HG02870 (cell line): ENCODE data around the gene LY6G5C.

Experiments
- ATAC-seq: cut with Tn5 transposase; IDR thresholded peaks from one replicate; pipeline ENCODE4 v1.9.1; 2021; ENCODE audit warnings: mild to moderate bottlenecking, moderate library complexity; ENCODE audit not compliant: unreplicated experiment

Gene LY6G5C

GRCh38 chr6:31663126-31663960, 17.5 kb downstream of the LY6G5C start:
- no peak for ATAC-seq

- ATAC-seq: no peak
Measured at GRCh38 chr6:31662124-31662723, 18.6 kb downstream of the LY6G5C start.

GRCh38 chr6:31661262-31662123, 19.4 kb downstream of the LY6G5C start:
- no peak for ATAC-seq

- ATAC-seq: peak; percentile 41
Measured at GRCh38 chr6:31660381-31661261, 20.2 kb downstream of the LY6G5C start, which contains the start of gene C6orf47. Gene C6orf47, minus strand, starts transcription at chr6:31660778. Its CDS starts 831 bp downstream, at chr6:31659947.

- ATAC-seq: no peak
Measured at GRCh38 chr6:31659649-31660380, 21.1 kb downstream of the LY6G5C start.

- ATAC-seq: no peak
Measured at GRCh38 chr6:31658983-31659648, 21.8 kb downstream of the LY6G5C start.

GRCh38 chr6:31658158-31658688, 22.6 kb downstream of the LY6G5C start:
- ATAC-seq: no peak

GRCh38 chr6:31657406-31658157, 23.3 kb downstream of the LY6G5C start:
- ATAC-seq: no peak

GRCh38 chr6:31655349-31656237, 25.3 kb downstream of the LY6G5C start, which contains the start of gene APOM:
Gene APOM, plus strand, starts transcription at chr6:31655894. Its CDS starts 73 bp downstream, at chr6:31655967.
- ATAC-seq: no peak

- ATAC-seq: no peak
Measured at GRCh38 chr6:31654574-31655348, 26.1 kb downstream of the LY6G5C start.

GRCh38 chr6:31652925-31653724, 27.7 kb downstream of the LY6G5C start:
- peak; percentile 63 for ATAC-seq

GRCh38 chr6:31651602-31652191, 29.2 kb downstream of the LY6G5C start:
- peak; percentile 25 for ATAC-seq

- ATAC-seq: no peak
Measured at GRCh38 chr6:31645325-31645724, 35.5 kb downstream of the LY6G5C start.

- no peak for ATAC-seq
Measured at GRCh38 chr6:31643818-31644454, 36.9 kb downstream of the LY6G5C start.
